ENCODE results near the gene GLT8D1. TPM values are rescaled to one million over a fixed set of nuclear protein-coding genes. Genes with fewer than 3 reads are reported as not detected.

GLT8D1 gene
- total and polyA plus RNA-seq, 9 donors = 63.7 to 101 (median 79.1) TPM

GRCh38 chr3:52696830-52697631, 8.6 kb downstream of the GLT8D1 start:
- peaks cover 54% of the 10 kb centered on the region for H3K36me3 ChIP-seq (ENCODE audit: control insufficient read depth, insufficient read depth, low read length)
- no peak overlapping the region for H3K4me3 ChIP-seq (ENCODE audit: low read length)
- H3K4me1 ChIP-seq (ENCODE audit: control insufficient read depth, insufficient read depth, low read length) = no peaks in the 10 kb centered on the region
- no peak for DNase-seq
- H3K9me3 ChIP-seq (replicated peaks; ENCODE audit: control insufficient read depth, low read depth, low read length) = no peaks in the 10 kb centered on the region
- WGBS (ENCODE audit: insufficient coverage) = no CpG with 5 or more reads among the region's 2 CpGs
- H3K27me3 ChIP-seq (ENCODE audit: control insufficient read depth, insufficient read depth, low read length) = no peaks in the 10 kb centered on the region
- no peak overlapping the region for H3K27ac ChIP-seq (ENCODE audit: low read length)

GRCh38 chr3:52695798-52696671, 9.6 kb downstream of the GLT8D1 start:
- Histone ChIP-seq H3K4me1 (ENCODE audit: control insufficient read depth, insufficient read depth, low read length) (no peaks in the 10 kb centered on the region), H3K36me3 (ENCODE audit: control insufficient read depth, insufficient read depth, low read length) (peaks cover 61% of the 10 kb centered on the region), H3K27ac (ENCODE audit: low read length) (no peak overlapping the region), H3K9me3 (replicated peaks; ENCODE audit: control insufficient read depth, low read depth, low read length) (no peaks in the 10 kb centered on the region), H3K27me3 (ENCODE audit: control insufficient read depth, insufficient read depth, low read length) (no peaks in the 10 kb centered on the region), H3K4me3 (ENCODE audit: low read length) (no peak overlapping the region)
- DNase-seq = no peak
- 100% methylated on average over 1 of the region's 4 CpGs for WGBS (ENCODE audit: insufficient coverage)

- Histone ChIP-seq H3K36me3 (ENCODE audit: control insufficient read depth, insufficient read depth, low read length) (peaks cover 70% of the 10 kb centered on the region), H3K4me1 (ENCODE audit: control insufficient read depth, insufficient read depth, low read length) (no peaks in the 10 kb centered on the region), H3K9me3 (replicated peaks; ENCODE audit: control insufficient read depth, low read depth, low read length) (no peaks in the 10 kb centered on the region)
Measured at GRCh38 chr3:52694528-52695189, 10.9 kb downstream of the GLT8D1 start.

GRCh38 chr3:52693071-52693470, 12.5 kb downstream of the GLT8D1 start:
- Histone ChIP-seq H3K9me3 (replicated peaks; ENCODE audit: control insufficient read depth, low read depth, low read length) (no peaks in the 10 kb centered on the region), H3K27me3 (ENCODE audit: control insufficient read depth, insufficient read depth, low read length) (no peaks in the 10 kb centered on the region), H3K27ac (ENCODE audit: low read length) (no peak overlapping the region), H3K4me1 (ENCODE audit: control insufficient read depth, insufficient read depth, low read length) (no peaks in the 10 kb centered on the region), H3K36me3 (ENCODE audit: control insufficient read depth, insufficient read depth, low read length) (peaks cover 82% of the 10 kb centered on the region), H3K4me3 (ENCODE audit: low read length) (no peak overlapping the region)
- no peak for DNase-seq

More at GRCh38 chr3:52694528-52695189, 10.9 kb downstream of the GLT8D1 start:
- DNase-seq = no peak
- no peak overlapping the region for H3K27ac ChIP-seq (ENCODE audit: low read length)
- WGBS (ENCODE audit: insufficient coverage) = 80% methylated on average over 1 of the region's 7 CpGs
- no peaks in the 10 kb centered on the region for H3K27me3 ChIP-seq (ENCODE audit: control insufficient read depth, insufficient read depth, low read length)
- no peak overlapping the region for H3K4me3 ChIP-seq (ENCODE audit: low read length)

- Histone ChIP-seq H3K4me3 (ENCODE audit: low read length) (no peak overlapping the region), H3K9me3 (replicated peaks; ENCODE audit: control insufficient read depth, low read depth, low read length) (no peaks in the 10 kb centered on the region), H3K27ac (ENCODE audit: low read length) (no peak overlapping the region), H3K36me3 (ENCODE audit: control insufficient read depth, insufficient read depth, low read length) (peaks cover 73% of the 10 kb centered on the region), H3K27me3 (ENCODE audit: control insufficient read depth, insufficient read depth, low read length) (no peaks in the 10 kb centered on the region), H3K4me1 (ENCODE audit: control insufficient read depth, insufficient read depth, low read length) (peaks cover 4% of the 10 kb centered on the region)
- DNase-seq = no peak
- WGBS (ENCODE audit: insufficient coverage) = 97% methylated on average over 2 of the region's 2 CpGs
Measured at GRCh38 chr3:52690560-52690959, 15.0 kb downstream of the GLT8D1 start.

- Histone ChIP-seq H3K36me3 (ENCODE audit: control insufficient read depth, insufficient read depth, low read length) (peaks cover 64% of the 10 kb centered on the region), H3K4me1 (ENCODE audit: control insufficient read depth, insufficient read depth, low read length) (peaks cover 4% of the 10 kb centered on the region), H3K27ac (ENCODE audit: low read length) (no peak overlapping the region), H3K27me3 (ENCODE audit: control insufficient read depth, insufficient read depth, low read length) (no peaks in the 10 kb centered on the region), H3K9me3 (replicated peaks; ENCODE audit: control insufficient read depth, low read depth, low read length) (no peaks in the 10 kb centered on the region), H3K4me3 (ENCODE audit: low read length) (no peak overlapping the region)
- WGBS (ENCODE audit: insufficient coverage) = 80% methylated on average over 1 of the region's 3 CpGs
- DNase-seq = no peak
Measured at GRCh38 chr3:52689151-52689550, 16.4 kb downstream of the GLT8D1 start.

GRCh38 chr3:52688266-52688665, 17.3 kb downstream of the GLT8D1 start:
- H3K9me3 ChIP-seq (replicated peaks; ENCODE audit: control insufficient read depth, low read depth, low read length) = no peaks in the 10 kb centered on the region
- H3K4me1 ChIP-seq (ENCODE audit: control insufficient read depth, insufficient read depth, low read length) = peaks cover 7% of the 10 kb centered on the region
- WGBS (ENCODE audit: insufficient coverage) = 94% methylated on average over 3 of the region's 6 CpGs
- no peak overlapping the region for H3K27ac ChIP-seq (ENCODE audit: low read length)
- H3K27me3 ChIP-seq (ENCODE audit: control insufficient read depth, insufficient read depth, low read length) = no peaks in the 10 kb centered on the region
- peaks cover 57% of the 10 kb centered on the region for H3K36me3 ChIP-seq (ENCODE audit: control insufficient read depth, insufficient read depth, low read length)
- DNase-seq = no peak
- H3K4me3 ChIP-seq (ENCODE audit: low read length) = no peak overlapping the region

- Histone ChIP-seq H3K36me3 (ENCODE audit: control insufficient read depth, insufficient read depth, low read length) (peaks cover 42% of the 10 kb centered on the region), H3K4me1 (ENCODE audit: control insufficient read depth, insufficient read depth, low read length) (peaks cover 10% of the 10 kb centered on the region), H3K4me3 (ENCODE audit: low read length) (peak within 1 kb of the TSS; percentile 93), H3K27ac (ENCODE audit: low read length) (peak within 1 kb of the TSS; percentile 97), H3K9me3 (replicated peaks; ENCODE audit: control insufficient read depth, low read depth, low read length) (no peaks in the 10 kb centered on the region), H3K27me3 (ENCODE audit: control insufficient read depth, insufficient read depth, low read length) (no peaks in the 10 kb centered on the region)
- under 1% methylated on average over 78 of the region's 82 CpGs for WGBS (ENCODE audit: insufficient coverage)
- DNase-seq = peak; percentile 99
Measured at GRCh38 chr3:52685709-52686691, 19.6 kb downstream of the GLT8D1 start, which contains the start of the genes GNL3 and PBRM1. TSS of gene GNL3 (plus strand) at chr3:52686032. CDS start at chr3:52686093, 61 bp downstream. TSS of gene PBRM1 (minus strand) at chr3:52685913.

- Histone ChIP-seq H3K4me1 (ENCODE audit: control insufficient read depth, insufficient read depth, low read length) (peaks cover 10% of the 10 kb centered on the region), H3K4me3 (ENCODE audit: low read length) (peak overlapping the region; percentile 93), H3K36me3 (ENCODE audit: control insufficient read depth, insufficient read depth, low read length) (peaks cover 40% of the 10 kb centered on the region), H3K9me3 (replicated peaks; ENCODE audit: control insufficient read depth, low read depth, low read length) (no peaks in the 10 kb centered on the region), H3K27me3 (ENCODE audit: control insufficient read depth, insufficient read depth, low read length) (no peaks in the 10 kb centered on the region), H3K27ac (ENCODE audit: low read length) (peak overlapping the region; percentile 97)
- under 1% methylated on average over 37 of the region's 41 CpGs for WGBS (ENCODE audit: insufficient coverage)
- DNase-seq = peak; percentile 90
Measured at GRCh38 chr3:52685285-52685708, 20.3 kb downstream of the GLT8D1 start.

Data from muscle of leg (tissue), 11 donors.